Immature natural killer cell (primary cell): Measurements from ENCODE around the gene AIP. TPM values are rescaled to one million over a fixed set of nuclear protein-coding genes. Genes with fewer than 3 reads are reported as not detected.

ENCODE experiments used
- DNase-seq, 3 donors: peaks; one replicate each; pipeline ENCODE4 v3.0.0; 2022; ENCODE audit warnings: mixed read lengths in 1 of 3
- H3K27ac Mint-ChIP-seq, 6 donors: one replicate each; pipeline ENCODE4 v1.8.0; 2020; ENCODE audit warnings: mixed read lengths in 6 of 6, mild to moderate bottlenecking in 5 of 6, inconsistent platforms in 4 of 6, moderate library complexity in 3 of 6
- H3K27me3 Mint-ChIP-seq, 3 donors: one replicate each; pipeline ENCODE4 v1.8.0; 2020 to 2021; ENCODE audit warnings: low read depth in 3 of 3, mild to moderate bottlenecking in 3 of 3, mixed read lengths in 3 of 3, moderate library complexity in 3 of 3, inconsistent platforms in 1 of 3
- H3K36me3 Mint-ChIP-seq, 3 donors: one replicate each; pipeline ENCODE4 v1.8.0; 2020; ENCODE audit warnings: mixed read lengths in 3 of 3, inconsistent platforms in 2 of 3, mild to moderate bottlenecking in 2 of 3
- H3K4me1 Mint-ChIP-seq, 2 donors: one replicate each; pipeline ENCODE4 v1.8.0; 2020; ENCODE audit warnings: inconsistent platforms in 2 of 2, mild to moderate bottlenecking in 2 of 2, mixed read lengths in 2 of 2, moderate library complexity in 1 of 2
- H3K4me3 Mint-ChIP-seq, 5 donors: one replicate each; pipeline ENCODE4 v1.8.0; 2020; ENCODE audit warnings: mild to moderate bottlenecking in 5 of 5, mixed read lengths in 5 of 5, inconsistent platforms in 3 of 5, moderate library complexity in 3 of 5
- H3K9me3 Mint-ChIP-seq, 6 donors: one replicate each; pipeline ENCODE4 v1.8.0; 2020; ENCODE audit warnings: mild to moderate bottlenecking in 6 of 6, mixed read lengths in 6 of 6, inconsistent platforms in 4 of 6, moderate library complexity in 3 of 6
- polyA plus RNA-seq, 3 donors: library from polyadenylated mRNA; unstranded; fragments of 300-500 nt; fragmentation: Illumina TruSeq; gene quantifications; one replicate each; pipeline ENCODE4 v1.2.3, GENCODE V29; 2021

AIP gene
- polyA plus RNA-seq: 100 to 1,000 TPM; 130 to 163 (median 157) TPM

GRCh38 chr11:67482827-67483798, at the start of gene AIP:
TSS of gene AIP (plus strand) at chr11:67483026. CDS start at chr11:67483159, 133 bp downstream.
- Mint-ChIP-seq H3K27me3 (peaks cover 5 to 9% (median 6%) of the 10 kb centered on the region in 3 donors), H3K27ac (peak within 1 kb of the TSS; percentile 96 to 100 (median 100)), H3K4me3 (peak within 1 kb of the TSS; percentile 96 to 100 (median 99)), H3K4me1 (peaks cover 53 to 59% of the 10 kb centered on the region in 2 donors), H3K9me3 (no peaks in the 10 kb centered on the region), H3K36me3 (peaks cover 0 to 9% (median 9%) of the 10 kb centered on the region in 3 donors)
- DNase-seq: peak; percentile 96 to 97 (median 96)

- Mint-ChIP-seq H3K27ac (peak overlapping the region; percentile 86 to 97 (median 90)), H3K9me3 (no peaks in the 10 kb centered on the region), H3K4me1 (peaks cover 60 to 68% of the 10 kb centered on the region in 2 donors), H3K4me3 (peak overlapping the region; percentile 73 to 98 (median 77)), H3K27me3 (peaks cover 5 to 29% (median 26%) of the 10 kb centered on the region in 3 donors), H3K36me3 (peaks cover 5 to 16% (median 11%) of the 10 kb centered on the region in 3 donors)
- DNase-seq: peak; percentile 60 to 71 (median 70)
Measured at GRCh38 chr11:67433536-67434394, 49.1 kb upstream of the AIP start.

- Mint-ChIP-seq H3K9me3 (no peaks in the 10 kb centered on the region), H3K36me3 (peaks cover 5 to 16% (median 11%) of the 10 kb centered on the region in 3 donors), H3K4me1 (peaks cover 62 to 68% of the 10 kb centered on the region in 2 donors), H3K4me3 (peak overlapping the region; percentile 64 to 98 (median 77)), H3K27ac (peak overlapping the region; percentile 70 to 97 (median 88)), H3K27me3 (peaks cover 5 to 26% (median 26%) of the 10 kb centered on the region in 3 donors)
- DNase-seq: peak in 1 of 3 donors; percentile 38
Measured at GRCh38 chr11:67434395-67434881, 48.4 kb upstream of the AIP start.

GRCh38 chr11:67435031-67435726, 47.6 kb upstream of the AIP start:
- H3K4me1 Mint-ChIP-seq: peaks cover 70 to 72% of the 10 kb centered on the region in 2 donors
- peaks cover 5 to 16% (median 11%) of the 10 kb centered on the region in 3 donors for H3K36me3 Mint-ChIP-seq
- no peaks in the 10 kb centered on the region for H3K9me3 Mint-ChIP-seq
- no peak for DNase-seq
- H3K27me3 Mint-ChIP-seq: peaks cover 5 to 26% (median 25%) of the 10 kb centered on the region in 3 donors
- H3K4me3 Mint-ChIP-seq: peak overlapping the region; percentile 89 to 98 (median 97)
- H3K27ac Mint-ChIP-seq: peak overlapping the region; percentile 84 to 95 (median 89)

GRCh38 chr11:67435727-67436458, 46.9 kb upstream of the AIP start:
- DNase-seq: no peak
- Mint-ChIP-seq H3K27ac (peak overlapping the region; percentile 86 to 96 (median 94)), H3K27me3 (peaks cover 5 to 26% (median 24%) of the 10 kb centered on the region in 3 donors), H3K4me3 (peak overlapping the region; percentile 89 to 98 (median 97)), H3K4me1 (peaks cover 72 to 76% of the 10 kb centered on the region in 2 donors), H3K9me3 (no peaks in the 10 kb centered on the region), H3K36me3 (peaks cover 5 to 16% (median 11%) of the 10 kb centered on the region in 3 donors)

GRCh38 chr11:67436459-67437081, 46.3 kb upstream of the AIP start:
- Mint-ChIP-seq H3K9me3 (no peaks in the 10 kb centered on the region), H3K27ac (peak overlapping the region; percentile 83 to 96 (median 94)), H3K36me3 (peaks cover 5 to 16% (median 11%) of the 10 kb centered on the region in 3 donors), H3K4me3 (peak overlapping the region; percentile 89 to 98 (median 97)), H3K27me3 (peaks cover 5 to 26% (median 24%) of the 10 kb centered on the region in 3 donors), H3K4me1 (peaks cover 77 to 81% of the 10 kb centered on the region in 2 donors)
- DNase-seq: peak in 1 of 3 donors; percentile 46

- H3K27me3 Mint-ChIP-seq: peaks cover 2 to 25% (median 24%) of the 10 kb centered on the region in 3 donors
- H3K4me3 Mint-ChIP-seq: peak within 1 kb of the TSS; percentile 89 to 98 (median 97)
- H3K27ac Mint-ChIP-seq: peak within 1 kb of the TSS; percentile 83 to 96 (median 94)
- peak; percentile 78 to 84 (median 81) for DNase-seq
- H3K36me3 Mint-ChIP-seq: peaks cover 1 to 9% (median 5%) of the 10 kb centered on the region in 3 donors
- H3K4me1 Mint-ChIP-seq: peaks cover 76 to 79% of the 10 kb centered on the region in 2 donors
- no peaks in the 10 kb centered on the region for H3K9me3 Mint-ChIP-seq
Measured at GRCh38 chr11:67437082-67437808, 45.6 kb upstream of the AIP start, which contains the start of gene PTPRCAP. TSS of gene PTPRCAP (minus strand) at chr11:67437682. CDS start at chr11:67437619, 63 bp downstream.

GRCh38 chr11:67437809-67438157, 45.0 kb upstream of the AIP start:
- Mint-ChIP-seq H3K27ac (peak overlapping the region; percentile 83 to 95 (median 92)), H3K4me1 (peaks cover 76 to 79% of the 10 kb centered on the region in 2 donors), H3K27me3 (peaks cover 0 to 28% (median 21%) of the 10 kb centered on the region in 3 donors), H3K9me3 (no peaks in the 10 kb centered on the region), H3K4me3 (peak overlapping the region; percentile 89 to 98 (median 97)), H3K36me3 (peaks cover 0 to 9% (median 4%) of the 10 kb centered on the region in 3 donors)
- no peak for DNase-seq

GRCh38 chr11:67438158-67438902, 44.5 kb upstream of the AIP start:
- Mint-ChIP-seq H3K36me3 (peaks cover 0 to 9% (median 4%) of the 10 kb centered on the region in 3 donors), H3K9me3 (no peaks in the 10 kb centered on the region), H3K27me3 (peaks cover 0 to 29% (median 20%) of the 10 kb centered on the region in 3 donors), H3K4me1 (peaks cover 72 to 75% of the 10 kb centered on the region in 2 donors), H3K4me3 (peak overlapping the region; percentile 89 to 98 (median 97)), H3K27ac (peak overlapping the region; percentile 86 to 96 (median 92))
- peak in 1 of 3 donors; percentile 67 for DNase-seq

GRCh38 chr11:67439321-67440228, 43.3 kb upstream of the AIP start:
- peak overlapping the region; percentile 89 to 98 (median 97) for H3K4me3 Mint-ChIP-seq
- H3K36me3 Mint-ChIP-seq: peaks cover 0 to 9% (median 4%) of the 10 kb centered on the region in 3 donors
- H3K27me3 Mint-ChIP-seq: peaks cover 4 to 35% (median 23%) of the 10 kb centered on the region in 3 donors
- no peaks in the 10 kb centered on the region for H3K9me3 Mint-ChIP-seq
- no peak for DNase-seq
- H3K4me1 Mint-ChIP-seq: peaks cover 71 to 73% of the 10 kb centered on the region in 2 donors
- peak overlapping the region; percentile 86 to 96 (median 93) for H3K27ac Mint-ChIP-seq
